Mucosa of rectum (tissue), 2 donors: Measurements from ENCODE around the gene TBC1D1.

Experiments
- H3K27ac ChIP-seq, 2 donors: one replicate each; pipeline ENCODE4 v1.7.0; 2013; ENCODE audit warnings: inconsistent platforms in 2 of 2, low read depth in 2 of 2, low read length in 2 of 2
- H3K27me3 ChIP-seq, 2 donors: one replicate each; pipeline ENCODE4 v1.7.0; 2013; ENCODE audit warnings: low read length in 2 of 2; ENCODE audit not compliant: control insufficient read depth in 2 of 2, insufficient read depth in 2 of 2
- H3K36me3 ChIP-seq, 2 donors: one replicate each; pipeline ENCODE4 v1.7.0; 2013; ENCODE audit warnings: low read length in 2 of 2; ENCODE audit not compliant: control insufficient read depth in 2 of 2, insufficient read depth in 2 of 2
- H3K4me1 ChIP-seq, 2 donors: one replicate each; pipeline ENCODE4 v1.7.0; 2013; ENCODE audit warnings: low read length in 2 of 2, mild to moderate bottlenecking in 1 of 2; ENCODE audit not compliant: control insufficient read depth in 2 of 2, insufficient read depth in 2 of 2
- H3K4me3 ChIP-seq, 2 donors: one replicate each; pipeline ENCODE4 v1.7.0; 2013; ENCODE audit warnings: low read length in 2 of 2
- H3K9ac ChIP-seq, 2 donors: one replicate each; pipeline ENCODE4 v1.7.0; 2013; ENCODE audit warnings: low read length in 2 of 2, low read depth in 1 of 2, mild to moderate bottlenecking in 1 of 2
- H3K9me3 ChIP-seq, 2 donors: one replicate each; pipeline ENCODE4 v1.7.0; 2013; ENCODE audit warnings: low read length in 2 of 2; ENCODE audit not compliant: control insufficient read depth in 2 of 2
- donor health status: healthy.
- donor health status: Normal muscosa, but diverticular disease.

TBC1D1 gene

GRCh38 chr4:37902738-37903693, 12.1 kb downstream of the TBC1D1 start:
- H3K4me1 ChIP-seq, result no peaks in the 10 kb centered on the region
- H3K27ac ChIP-seq, result no peak overlapping the region
- no peak overlapping the region for H3K9ac ChIP-seq
- no peaks in the 10 kb centered on the region for H3K36me3 ChIP-seq
- H3K9me3 ChIP-seq, result no peaks in the 10 kb centered on the region
- H3K4me3 ChIP-seq, result no peak overlapping the region
- no peaks in the 10 kb centered on the region for H3K27me3 ChIP-seq

GRCh38 chr4:37903901-37904300, 13.0 kb downstream of the TBC1D1 start:
- Histone ChIP-seq H3K27me3 (no peaks in the 10 kb centered on the region), H3K9ac (no peak overlapping the region), H3K4me3 (no peak overlapping the region), H3K9me3 (no peaks in the 10 kb centered on the region), H3K27ac (no peak overlapping the region), H3K36me3 (no peaks in the 10 kb centered on the region), H3K4me1 (no peaks in the 10 kb centered on the region)

- Histone ChIP-seq H3K4me1 (no peaks in the 10 kb centered on the region), H3K4me3 (no peak overlapping the region), H3K27ac (no peak overlapping the region), H3K9ac (no peak overlapping the region), H3K9me3 (no peaks in the 10 kb centered on the region), H3K36me3 (no peaks in the 10 kb centered on the region), H3K27me3 (no peaks in the 10 kb centered on the region)
Measured at GRCh38 chr4:37904824-37905223, 13.9 kb downstream of the TBC1D1 start.

GRCh38 chr4:37905533-37906169, 14.8 kb downstream of the TBC1D1 start:
- Histone ChIP-seq H3K4me3 (no peak overlapping the region), H3K9me3 (no peaks in the 10 kb centered on the region), H3K4me1 (no peaks in the 10 kb centered on the region), H3K27ac (no peak overlapping the region), H3K36me3 (no peaks in the 10 kb centered on the region), H3K27me3 (no peaks in the 10 kb centered on the region), H3K9ac (no peak overlapping the region)

GRCh38 chr4:37908488-37909331, 17.8 kb downstream of the TBC1D1 start:
- no peaks in the 10 kb centered on the region for H3K4me1 ChIP-seq
- H3K27me3 ChIP-seq, result no peaks in the 10 kb centered on the region
- H3K9me3 ChIP-seq, result no peaks in the 10 kb centered on the region
- no peak overlapping the region for H3K27ac ChIP-seq
- H3K4me3 ChIP-seq, result no peak overlapping the region
- H3K36me3 ChIP-seq, result no peaks in the 10 kb centered on the region
- H3K9ac ChIP-seq, result no peak overlapping the region

GRCh38 chr4:37909332-37910090, 18.6 kb downstream of the TBC1D1 start:
- H3K27ac ChIP-seq, result no peak overlapping the region
- H3K9ac ChIP-seq, result no peak overlapping the region
- H3K9me3 ChIP-seq, result no peaks in the 10 kb centered on the region
- no peaks in the 10 kb centered on the region for H3K4me1 ChIP-seq
- no peak overlapping the region for H3K4me3 ChIP-seq
- H3K27me3 ChIP-seq, result no peaks in the 10 kb centered on the region
- H3K36me3 ChIP-seq, result no peaks in the 10 kb centered on the region

GRCh38 chr4:37910091-37910486, 19.2 kb downstream of the TBC1D1 start:
- H3K4me3 ChIP-seq, result no peak overlapping the region
- no peak overlapping the region for H3K27ac ChIP-seq
- H3K4me1 ChIP-seq, result no peaks in the 10 kb centered on the region

GRCh38 chr4:37914539-37914938, 23.7 kb downstream of the TBC1D1 start:
- no peaks in the 10 kb centered on the region for H3K36me3 ChIP-seq
- no peaks in the 10 kb centered on the region for H3K4me1 ChIP-seq
- no peak overlapping the region for H3K4me3 ChIP-seq

More at GRCh38 chr4:37910091-37910486, 19.2 kb downstream of the TBC1D1 start:
- Histone ChIP-seq H3K9ac (no peak overlapping the region), H3K27me3 (no peaks in the 10 kb centered on the region), H3K9me3 (no peaks in the 10 kb centered on the region), H3K36me3 (no peaks in the 10 kb centered on the region)

GRCh38 chr4:37917388-37917787, 26.5 kb downstream of the TBC1D1 start:
- Histone ChIP-seq H3K9me3 (no peaks in the 10 kb centered on the region), H3K27ac (no peak overlapping the region), H3K4me3 (no peak overlapping the region), H3K36me3 (no peaks in the 10 kb centered on the region), H3K27me3 (no peaks in the 10 kb centered on the region), H3K4me1 (no peaks in the 10 kb centered on the region), H3K9ac (no peak overlapping the region)

More at GRCh38 chr4:37914539-37914938, 23.7 kb downstream of the TBC1D1 start:
- no peak overlapping the region for H3K27ac ChIP-seq
- H3K9me3 ChIP-seq, result no peaks in the 10 kb centered on the region
- H3K27me3 ChIP-seq, result no peaks in the 10 kb centered on the region
- H3K9ac ChIP-seq, result no peak overlapping the region
